RWPE1 (cell line): ENCODE data around the gene ACVR2B.
A peak's percentile ranks its signal among the peaks of the same experiment; 100 is the strongest.
"Not testable (repeated sequence)": the region's sequence is repeated elsewhere in the genome, so short reads cannot be mapped to it uniquely, and the experiment has no call there.

Experiments used
- CTCF ChIA-PET: fragments of 350-600 bp; sonication (Branson Sonifier 250); formaldehyde crosslinking; extraction: SDS; loops from one replicate; lab custom pipeline; 2021; lab: Yijun Ruan, JAX
- POLR2A ChIA-PET: fragments of 400-600 bp; formaldehyde crosslinking; extraction: SDS; loops from one replicate; lab custom pipeline; 2020; ENCODE audit warnings: antibody characterized with exemption; ENCODE audit not compliant: low non-redundant PET; lab: Yijun Ruan, JAX
- DNase-seq: peaks from one replicate; pipeline ENCODE4 v3.0.0; 2012; ENCODE audit warnings: low spot score
- H3K27ac ChIP-seq: fragments of 450-650 bp; 2 replicates; pipeline ENCODE4 v1.5.1; 2017
- TF ChIP-seq, protein P1 (sequence below): fragments of 450-650 bp; conservative IDR thresholded peaks from 2 replicates; pipeline ENCODE4 v1.5.1; 2017; ENCODE audit warnings: low read depth, mild to moderate bottlenecking

The ACVR2B gene

DNA sequence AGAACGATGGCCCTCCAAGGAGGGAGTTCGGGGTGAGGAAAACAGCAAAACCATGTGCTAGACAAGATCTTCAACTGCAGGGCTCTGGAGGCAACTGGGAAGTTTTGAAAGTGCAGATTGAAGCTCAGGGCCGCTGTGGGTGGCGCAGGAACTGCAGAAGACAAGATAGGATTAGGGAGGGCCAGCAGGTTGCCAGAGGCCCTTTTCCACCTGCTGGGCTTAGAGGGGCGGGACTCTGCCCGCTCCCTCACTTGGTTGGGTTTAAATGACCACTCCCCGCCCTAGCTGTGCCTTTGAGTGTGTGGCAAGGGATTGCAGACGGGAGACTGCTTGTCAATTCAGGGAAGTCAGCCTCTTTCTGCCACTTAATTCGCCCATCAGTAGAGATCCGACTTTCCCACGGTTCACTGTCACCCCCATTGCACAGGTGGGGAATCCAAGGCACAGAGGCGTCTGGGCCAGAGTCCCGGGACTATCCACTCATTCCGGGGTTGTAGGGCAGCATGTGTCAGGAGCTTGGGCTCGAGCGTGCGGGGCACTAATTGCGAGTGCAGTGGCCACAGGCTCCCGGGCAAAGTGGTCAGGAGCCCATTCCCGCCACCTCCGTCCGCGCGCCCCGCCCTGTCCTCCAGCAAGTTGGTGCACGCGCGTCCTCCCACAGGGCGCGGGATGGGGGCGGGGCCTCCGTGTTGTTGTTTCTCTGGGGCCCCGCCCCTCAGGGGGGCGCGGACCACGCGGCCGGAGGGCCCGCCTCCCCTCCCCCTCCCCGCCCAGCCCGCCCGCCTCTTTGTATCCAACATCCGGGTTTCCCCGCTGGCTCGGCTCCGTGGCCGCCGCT is at the start of gene ACVR2B:
Gene ACVR2B, plus strand, starts transcription at position 816 of the 838 bp plus-strand sequence. CDS start 433 bp downstream, outside the sequence.
- DNase-seq = peak; percentile 88
- TF ChIP-seq, protein P1, sequence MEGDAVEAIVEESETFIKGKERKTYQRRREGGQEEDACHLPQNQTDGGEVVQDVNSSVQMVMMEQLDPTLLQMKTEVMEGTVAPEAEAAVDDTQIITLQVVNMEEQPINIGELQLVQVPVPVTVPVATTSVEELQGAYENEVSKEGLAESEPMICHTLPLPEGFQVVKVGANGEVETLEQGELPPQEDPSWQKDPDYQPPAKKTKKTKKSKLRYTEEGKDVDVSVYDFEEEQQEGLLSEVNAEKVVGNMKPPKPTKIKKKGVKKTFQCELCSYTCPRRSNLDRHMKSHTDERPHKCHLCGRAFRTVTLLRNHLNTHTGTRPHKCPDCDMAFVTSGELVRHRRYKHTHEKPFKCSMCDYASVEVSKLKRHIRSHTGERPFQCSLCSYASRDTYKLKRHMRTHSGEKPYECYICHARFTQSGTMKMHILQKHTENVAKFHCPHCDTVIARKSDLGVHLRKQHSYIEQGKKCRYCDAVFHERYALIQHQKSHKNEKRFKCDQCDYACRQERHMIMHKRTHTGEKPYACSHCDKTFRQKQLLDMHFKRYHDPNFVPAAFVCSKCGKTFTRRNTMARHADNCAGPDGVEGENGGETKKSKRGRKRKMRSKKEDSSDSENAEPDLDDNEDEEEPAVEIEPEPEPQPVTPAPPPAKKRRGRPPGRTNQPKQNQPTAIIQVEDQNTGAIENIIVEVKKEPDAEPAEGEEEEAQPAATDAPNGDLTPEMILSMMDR = no peak
- CTCF ChIA-PET = interaction anchor here (0.7 kb wide), 2 partner anchors 576 to 1184 kb away, joined by 3 read pairs; no protein-coding TSS in a partner anchor
- POLR2A ChIA-PET = no interaction called here
- peak within 1 kb of the TSS; percentile 86 for H3K27ac ChIP-seq

DNA sequence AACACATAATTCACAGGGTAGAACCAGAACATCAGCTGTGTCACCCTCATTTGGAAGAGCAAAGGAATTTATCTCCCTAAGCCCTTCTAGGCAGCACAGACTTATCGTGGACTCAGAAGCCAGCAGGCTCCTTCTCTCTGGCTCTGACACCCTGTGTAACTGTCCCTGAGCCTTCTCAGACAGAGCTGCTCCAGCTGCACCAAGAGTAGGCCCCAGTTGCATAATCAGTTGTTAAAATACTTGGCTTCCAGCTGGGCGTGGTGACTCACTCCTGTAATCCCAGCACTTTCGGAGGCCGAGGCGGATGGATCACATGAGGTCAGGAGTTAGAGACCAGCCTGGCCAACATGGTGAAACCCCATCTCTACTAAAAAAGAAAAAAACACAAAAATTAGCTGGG is 49.4 kb upstream of the ACVR2B start:
- TF ChIP-seq, protein P1 = no peak
- H3K27ac ChIP-seq = no peak overlapping the region
- CTCF ChIA-PET = interaction anchor here (1.2 kb wide), 1 partner anchor 75 kb away, joined by 5 read pairs; no protein-coding TSS in a partner anchor
- POLR2A ChIA-PET = no interaction called here
- DNase-seq = no peak

DNA sequence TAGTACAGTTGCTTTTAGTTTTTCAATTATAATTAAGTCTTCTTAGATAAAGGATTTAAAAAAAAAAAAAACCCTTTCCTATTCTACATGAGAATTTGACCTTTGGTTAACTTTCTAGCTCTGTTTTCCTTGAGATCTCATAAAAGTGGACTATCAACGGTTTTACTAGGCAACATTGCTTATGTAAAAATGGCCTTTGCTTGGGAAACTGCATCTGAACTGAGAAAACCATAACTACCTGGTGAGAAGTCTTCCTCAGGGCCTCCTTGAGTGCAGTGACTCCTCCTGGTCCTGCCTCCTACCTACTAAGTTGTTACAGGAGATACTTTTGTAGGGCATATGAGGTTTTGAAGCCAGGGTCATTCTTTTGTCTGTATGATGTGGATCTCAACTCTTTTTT is 42.1 kb upstream of the ACVR2B start:
- TF ChIP-seq, protein P1 = no peak
- ChIA-PET CTCF (no interaction called here), POLR2A (no interaction called here)
- no peak overlapping the region for H3K27ac ChIP-seq
- DNase-seq = no peak

DNA sequence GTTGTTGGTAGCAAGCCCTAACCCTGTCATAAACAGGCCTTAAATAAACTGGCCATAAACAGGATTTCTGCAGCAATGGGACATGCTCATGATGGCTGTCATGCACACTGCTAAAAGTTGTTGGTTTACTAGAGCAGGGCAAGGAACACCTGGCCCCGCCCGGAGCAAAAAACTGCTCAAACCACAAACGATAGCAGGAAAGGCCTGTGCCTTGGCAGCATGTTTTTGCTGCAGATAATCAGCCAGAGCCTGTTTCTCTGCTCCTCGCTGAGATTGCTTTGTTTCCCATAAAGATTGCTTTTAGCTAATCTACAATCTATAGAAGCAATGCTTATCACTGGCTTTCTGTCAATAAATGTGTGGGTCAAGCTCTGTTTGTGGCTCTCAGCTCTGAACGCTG is 32.9 kb upstream of the ACVR2B start:
- POLR2A ChIA-PET, H3K27ac ChIP-seq, DNase-seq, CTCF ChIA-PET: not testable (repeated sequence)

DNA sequence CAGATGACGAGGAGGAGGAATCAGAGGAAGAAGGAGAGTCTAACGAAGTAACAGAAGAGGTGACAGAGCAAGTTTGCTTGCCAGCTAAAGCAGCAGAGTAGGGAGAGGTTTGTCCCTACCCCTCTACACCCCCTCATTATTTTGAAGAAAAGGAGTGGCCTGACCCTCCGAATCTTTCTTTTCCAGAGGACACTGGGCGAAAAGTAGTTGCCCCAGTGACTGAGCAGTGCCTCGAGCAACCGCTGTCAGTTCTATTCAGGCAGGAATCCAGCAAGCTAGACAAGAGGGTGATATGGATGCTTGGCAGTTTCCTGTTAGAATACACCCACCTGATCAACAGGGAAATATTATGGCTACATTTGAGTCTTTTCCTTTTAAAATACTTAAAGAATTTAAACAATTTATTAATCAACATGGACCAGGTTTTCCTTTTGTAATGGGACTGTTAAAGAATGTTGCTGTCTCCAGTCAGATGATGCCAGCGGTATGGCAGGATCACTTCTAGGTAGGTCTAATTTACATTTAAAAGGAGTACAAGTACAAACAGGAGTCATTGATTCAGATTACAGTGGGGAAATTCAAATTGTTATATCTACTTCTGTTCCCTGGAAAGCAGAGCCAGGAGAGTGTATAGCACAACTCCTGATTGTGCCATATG is 31.9 kb upstream of the ACVR2B start:
- no peak for DNase-seq
- CTCF ChIA-PET = no interaction called here
- POLR2A ChIA-PET = no interaction called here
- TF ChIP-seq, protein P1 = no peak
- H3K27ac ChIP-seq = no peak overlapping the region

DNA sequence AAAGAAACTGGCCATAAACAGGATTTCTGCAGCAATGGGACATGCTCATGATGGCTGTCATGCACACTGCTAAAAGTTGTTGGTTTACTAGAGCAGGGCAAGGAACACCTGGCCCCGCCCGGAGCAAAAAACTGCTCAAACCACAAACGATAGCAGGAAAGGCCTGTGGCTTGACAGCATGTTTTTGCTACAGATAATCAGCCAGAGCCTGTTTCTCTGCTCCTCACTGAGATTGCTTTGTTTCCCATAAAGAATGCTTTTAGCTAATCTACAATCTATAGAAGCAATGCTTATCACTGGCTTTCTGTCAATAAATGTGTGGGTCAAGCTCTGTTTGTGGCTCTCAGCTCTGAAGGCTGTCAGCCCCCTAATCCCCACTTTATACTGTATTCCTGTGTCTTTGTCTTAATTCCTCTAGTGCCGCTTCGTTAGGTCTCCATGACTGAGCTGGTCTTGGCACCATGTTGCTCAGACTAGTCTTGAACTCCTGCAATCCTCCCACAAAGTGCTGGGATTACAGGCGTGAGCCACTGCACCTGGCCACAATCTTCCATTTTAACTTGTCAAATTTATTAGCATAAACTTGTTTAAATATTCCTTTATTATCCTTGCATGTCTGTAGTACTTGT is 26.8 kb upstream of the ACVR2B start:
- H3K27ac ChIP-seq, POLR2A ChIA-PET, CTCF ChIA-PET, DNase-seq: not testable (repeated sequence)

DNA sequence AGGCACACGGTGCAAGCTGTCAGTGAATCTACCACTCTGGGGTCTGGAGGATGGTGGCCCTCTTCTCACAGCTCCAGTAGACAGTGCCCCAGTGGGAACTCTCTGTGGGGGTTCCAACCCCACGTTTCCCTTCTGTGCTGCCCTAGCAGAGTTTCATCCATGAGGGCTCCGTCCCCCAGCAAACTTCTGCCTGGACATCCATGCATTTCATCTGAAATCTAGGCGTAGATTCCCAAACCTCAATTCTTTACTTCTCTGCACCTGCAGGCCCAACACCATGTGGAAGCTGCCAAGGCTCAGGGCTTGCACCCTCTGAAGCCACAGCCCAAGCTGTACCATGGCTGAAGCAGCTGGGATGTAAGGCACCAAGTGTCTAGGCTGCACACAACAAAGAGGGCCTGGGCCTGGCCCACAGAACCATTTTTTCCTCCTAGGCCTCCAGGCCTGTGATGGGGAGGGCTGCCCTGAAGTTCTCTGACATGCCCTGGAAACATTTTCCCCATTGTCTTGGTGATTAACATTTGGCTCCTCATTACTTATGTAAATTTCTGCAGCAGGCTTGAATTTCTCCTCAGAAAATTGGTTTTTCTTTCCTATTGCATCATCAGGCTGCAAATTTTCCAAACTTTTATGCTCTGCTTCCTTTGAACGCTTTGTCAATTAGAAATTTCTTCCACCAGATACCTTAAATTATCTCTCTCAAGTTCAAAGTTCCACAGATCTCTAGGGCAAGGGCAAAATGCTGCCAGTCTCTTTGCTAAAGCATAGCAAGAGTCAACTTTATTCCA is 20.6 kb upstream of the ACVR2B start:
- POLR2A ChIA-PET, DNase-seq, CTCF ChIA-PET, H3K27ac ChIP-seq: not testable (repeated sequence)

DNA sequence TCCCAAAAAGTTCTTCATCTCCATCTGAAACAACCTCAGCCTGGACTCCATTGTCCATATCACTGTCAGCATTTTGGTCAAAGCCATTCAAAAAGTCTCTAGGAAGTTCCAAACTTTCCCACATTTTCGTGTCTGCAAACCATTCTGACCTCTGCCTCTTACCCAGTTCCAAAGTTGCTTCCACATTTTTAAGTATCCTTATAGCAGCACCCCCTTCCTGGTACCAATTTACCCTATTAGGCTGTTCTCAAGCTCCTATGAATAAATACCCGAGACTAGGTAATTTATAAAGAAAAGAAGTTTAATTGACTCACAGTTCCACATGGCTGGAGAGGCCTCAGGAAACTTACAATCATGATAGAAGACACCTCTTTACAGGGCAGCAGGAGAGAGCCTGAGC is 20.0 kb upstream of the ACVR2B start:
- POLR2A ChIA-PET, DNase-seq, H3K27ac ChIP-seq, CTCF ChIA-PET: not testable (repeated sequence)

DNA sequence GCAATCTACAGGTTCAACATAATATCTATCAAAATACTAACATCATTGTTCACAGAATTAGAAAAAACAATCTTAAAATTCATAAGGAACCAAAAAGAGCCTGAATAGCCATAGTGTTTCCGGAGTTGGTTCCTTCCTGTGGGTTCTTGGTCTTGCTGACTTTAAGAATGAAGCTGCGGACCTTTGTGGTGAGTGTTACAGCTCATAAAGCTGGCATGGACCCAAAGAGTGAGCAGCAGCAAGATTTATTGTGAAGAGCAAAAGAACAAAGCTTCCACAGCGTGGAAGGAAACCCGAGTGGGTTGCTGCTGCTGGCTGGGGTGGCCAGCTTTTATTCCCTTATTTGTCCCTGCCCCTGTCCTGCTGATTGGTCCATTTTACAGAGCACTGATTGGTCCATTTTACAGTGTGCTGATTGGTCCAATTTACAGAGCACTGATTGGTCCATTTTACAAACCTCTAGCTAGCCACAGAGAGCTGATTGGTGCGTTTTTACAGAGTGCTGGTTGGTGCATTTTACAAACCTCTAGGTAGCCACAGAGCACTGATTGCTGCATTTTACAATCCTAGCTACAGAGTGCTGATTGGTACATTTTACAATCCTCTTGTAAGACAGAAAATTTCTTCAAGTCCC is 15.1 kb upstream of the ACVR2B start:
- CTCF ChIA-PET = interaction anchor here (0.6 kb wide), 1 partner anchor 641 kb away, joined by 3 read pairs; no protein-coding TSS in a partner anchor
- H3K27ac ChIP-seq, DNase-seq, POLR2A ChIA-PET: not testable (repeated sequence)

DNA sequence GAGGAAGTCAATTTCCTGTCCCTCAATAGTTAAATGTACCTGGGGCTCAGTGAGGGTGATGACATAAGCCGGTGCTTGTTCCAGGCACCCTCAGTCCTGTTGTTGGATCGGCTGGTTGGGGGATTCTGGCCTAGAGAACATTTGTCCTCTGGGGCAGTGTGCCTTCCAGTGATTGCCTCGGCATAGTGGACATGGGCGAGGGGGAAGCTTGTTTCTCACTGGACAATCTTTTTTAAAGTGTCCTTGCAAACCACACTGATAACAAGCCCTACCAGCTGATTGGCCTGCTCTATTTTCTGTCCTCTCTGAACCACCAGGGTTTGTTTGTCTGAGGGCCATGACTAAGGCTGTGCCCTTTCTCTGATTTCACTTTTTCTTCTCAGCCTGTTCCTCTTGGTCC is 10.5 kb upstream of the ACVR2B start:
- CTCF ChIA-PET, POLR2A ChIA-PET, H3K27ac ChIP-seq, DNase-seq: not testable (repeated sequence)
